Measurements from ENCODE around the gene PER2.

DNA sequence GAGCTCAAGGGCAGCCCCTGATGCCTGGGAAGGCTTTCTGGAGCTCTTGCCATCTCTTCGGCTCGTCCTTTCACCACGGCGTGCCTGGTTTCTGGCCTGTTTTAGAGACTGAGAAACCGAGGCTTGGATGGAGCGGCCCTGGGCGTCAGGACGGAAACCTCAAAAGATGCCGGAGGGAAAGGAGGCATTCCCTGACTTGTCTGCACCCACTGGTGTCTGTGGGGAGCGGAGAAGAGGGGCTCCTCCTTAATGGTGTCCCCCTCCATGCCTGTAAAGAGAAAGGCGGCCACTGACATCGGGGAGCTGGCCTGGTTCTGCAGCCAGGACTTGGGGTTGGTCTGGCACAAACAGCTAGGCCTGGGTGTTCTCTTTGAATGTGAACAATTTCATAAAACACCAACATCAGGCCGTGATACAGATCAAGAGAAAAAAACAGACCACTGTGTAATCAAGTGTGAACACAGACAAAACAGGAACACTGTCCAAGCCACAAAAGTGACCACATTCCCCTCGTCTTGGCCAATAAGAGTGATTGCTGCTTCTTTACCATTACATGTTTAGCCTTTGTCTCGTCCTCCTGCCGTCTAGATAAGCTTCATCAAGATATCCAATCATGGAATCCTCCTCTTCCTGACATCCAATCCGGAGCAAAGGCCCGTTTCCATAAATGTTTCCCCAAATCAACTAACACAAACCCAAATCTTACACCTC is 84.3 kb downstream of the PER2 start:
- TF ChIP-seq POLR2A (IDR thresholded peaks at IDR 0.05) = no peak
- TF ChIP-seq, protein P1, sequence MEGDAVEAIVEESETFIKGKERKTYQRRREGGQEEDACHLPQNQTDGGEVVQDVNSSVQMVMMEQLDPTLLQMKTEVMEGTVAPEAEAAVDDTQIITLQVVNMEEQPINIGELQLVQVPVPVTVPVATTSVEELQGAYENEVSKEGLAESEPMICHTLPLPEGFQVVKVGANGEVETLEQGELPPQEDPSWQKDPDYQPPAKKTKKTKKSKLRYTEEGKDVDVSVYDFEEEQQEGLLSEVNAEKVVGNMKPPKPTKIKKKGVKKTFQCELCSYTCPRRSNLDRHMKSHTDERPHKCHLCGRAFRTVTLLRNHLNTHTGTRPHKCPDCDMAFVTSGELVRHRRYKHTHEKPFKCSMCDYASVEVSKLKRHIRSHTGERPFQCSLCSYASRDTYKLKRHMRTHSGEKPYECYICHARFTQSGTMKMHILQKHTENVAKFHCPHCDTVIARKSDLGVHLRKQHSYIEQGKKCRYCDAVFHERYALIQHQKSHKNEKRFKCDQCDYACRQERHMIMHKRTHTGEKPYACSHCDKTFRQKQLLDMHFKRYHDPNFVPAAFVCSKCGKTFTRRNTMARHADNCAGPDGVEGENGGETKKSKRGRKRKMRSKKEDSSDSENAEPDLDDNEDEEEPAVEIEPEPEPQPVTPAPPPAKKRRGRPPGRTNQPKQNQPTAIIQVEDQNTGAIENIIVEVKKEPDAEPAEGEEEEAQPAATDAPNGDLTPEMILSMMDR (IDR thresholded peaks at IDR 0.05 in 4 of 5, conservative IDR thresholded peaks at IDR 0.05 in 1 of 5) = no peak

Data from gastrocnemius medialis (tissue), 4 donors.